Body of pancreas (tissue), 4 donors: ENCODE data around the gene PPP6R2. TPM values are rescaled to one million over a fixed set of nuclear protein-coding genes. Genes with fewer than 3 reads are reported as not detected.

Experiments
- ATAC-seq: fragments of 150-250 bp; one replicate; pipeline ENCODE4 v1.9.1; 2016
- DNase-seq, 4 donors: peaks; one replicate each; pipeline ENCODE4 v3.0.0-alpha.2; 2019
- H3K27ac ChIP-seq, 4 donors: fragments of 200-600 bp; sonication (generic); 1 replicate in 3 of 4; 2 replicates in 1 of 4; pipeline versions ENCODE4 v1.5.1 to v1.6.1; 2016 to 2019; ENCODE audit warnings: mild to moderate bottlenecking in 1 of 4, mixed read lengths in 1 of 4, moderate library complexity in 1 of 4
- H3K27me3 ChIP-seq, 2 donors: fragments of 200-600 bp; sonication (generic); one replicate each; pipeline ENCODE4 v1.6.0; 2016; ENCODE audit warnings: mild to moderate bottlenecking in 1 of 2
- H3K36me3 ChIP-seq, 2 donors: fragments of 200-600 bp; sonication (generic); replicated peaks in 1 of 2; 2 replicates each; pipeline ENCODE4 v1.5.1; 2016; ENCODE audit warnings: low read depth in 2 of 2; ENCODE audit not compliant: insufficient read depth in 1 of 2
- H3K4me1 ChIP-seq: fragments of 200-600 bp; sonication (generic); one replicate; pipeline ENCODE4 v1.6.0; 2016
- H3K4me3 ChIP-seq, 2 donors: fragments of 200-600 bp; sonication (generic); 1 replicate in 1 of 2; 2 replicates in 1 of 2; pipeline ENCODE4 v1.5.1; 2016 to 2019
- H3K9me3 ChIP-seq, 3 donors: fragments of 200-600 bp; sonication (generic); 1 replicate in 2 of 3; 2 replicates in 1 of 3; pipeline ENCODE4 v1.5.1; 2016
- CTCF ChIP-seq, 7 experiments: fragments of 450-650 bp in 4 of 7; fragments of 200-600 bp in 3 of 7; sonication (generic) in 3 of 7; IDR thresholded peaks; one replicate each; pipeline ENCODE4 v1.5.1; 2016 to 2019; ENCODE audit warnings: antibody characterized with exemption in 7 of 7
- POLR2A ChIP-seq, 3 donors: fragments of 450-650 bp; IDR thresholded peaks; one replicate each; pipeline ENCODE4 v1.6.1; 2016; ENCODE audit warnings: antibody characterized with exemption in 3 of 3, mild to moderate bottlenecking in 2 of 3
- WGBS, 2 donors: methylation state at CpG; one replicate each; pipeline ENCODE4 v1.1.5; 2017; 5-methylcytosine and 5-hydroxymethylcytosine counted together
- intact Hi-C: fragments of 100-400 bp; cut with DNase I; formaldehyde crosslinking; loops from one replicate; pipeline ENCODE4 v1.15.1; 2023
- total RNA-seq, 2 donors: library from RNA; depleted of rRNA; stranded (reverse); fragments of >200 nt; gene quantifications; one replicate each; pipeline ENCODE4 v1.1.0, GENCODE V29; 2016

PPP6R2 gene
- total RNA-seq, 2 donors from 2014 or later: 48.8 to 53.4 TPM

GRCh38 chr22:50308597-50308935 is 34.6 kb upstream of the PPP6R2 start:
- TF ChIP-seq CTCF (IDR thresholded peaks at IDR 0.05) (no peak), POLR2A (IDR thresholded peaks at IDR 0.05) (peak in 2 of 3 donors; percentile 36 to 49)
- Histone ChIP-seq H3K4me1 (peaks cover 43% of the 10 kb centered on the region), H3K27ac (peak overlapping the region in 3 of 4 donors; percentile 59 to 84 (median 67)), H3K4me3 (no peak overlapping the region), H3K9me3 (no peaks in the 10 kb centered on the region), H3K27me3 (no peaks in the 10 kb centered on the region), H3K36me3 (no peaks in the 10 kb centered on the region)
- DNase-seq: peak; percentile 49 to 82 (median 60)
- 63 to 76% methylated on average over 5 to 7 of the region's 7 CpGs for WGBS, 2 donors
- no peak for ATAC-seq
- intact Hi-C loops: no loop called here

GRCh38 chr22:50308986-50309600 is 34.0 kb upstream of the PPP6R2 start:
- ATAC-seq (no peak), DNase-seq (no peak)
- H3K36me3 ChIP-seq: no peaks in the 10 kb centered on the region
- intact Hi-C loops: no loop called here
- H3K4me1 ChIP-seq: peaks cover 38% of the 10 kb centered on the region
- no peaks in the 10 kb centered on the region for H3K9me3 ChIP-seq
- WGBS, 2 donors: 74 to 90% methylated on average over 2 to 8 of the region's 9 CpGs
- H3K4me3 ChIP-seq: no peak overlapping the region
- no peaks in the 10 kb centered on the region for H3K27me3 ChIP-seq
- peak overlapping the region in 3 of 4 donors; percentile 59 to 84 (median 67) for H3K27ac ChIP-seq
- TF ChIP-seq CTCF (IDR thresholded peaks at IDR 0.05) (no peak), POLR2A (IDR thresholded peaks at IDR 0.05) (no peak)

- DNase-seq (no peak), ATAC-seq (no peak)
- no peaks in the 10 kb centered on the region for H3K36me3 ChIP-seq
- H3K27ac ChIP-seq: peak overlapping the region in 2 of 4 donors; percentile 67 to 84
- TF ChIP-seq CTCF (IDR thresholded peaks at IDR 0.05) (no peak), POLR2A (IDR thresholded peaks at IDR 0.05) (no peak)
- H3K4me1 ChIP-seq: peaks cover 33% of the 10 kb centered on the region
- H3K27me3 ChIP-seq: no peaks in the 10 kb centered on the region
- H3K4me3 ChIP-seq: no peak overlapping the region
- H3K9me3 ChIP-seq: no peaks in the 10 kb centered on the region
- intact Hi-C loops: no loop called here
- 88 to 95% methylated on average over 4 to 7 of the region's 7 CpGs for WGBS, 2 donors
These were observed 33.5 kb upstream of the PPP6R2 start for GRCh38 chr22:50309601-50309991.

- peaks cover 27% of the 10 kb centered on the region for H3K4me1 ChIP-seq
- 81 to 89% methylated on average over 14 to 21 of the region's 21 CpGs for WGBS, 2 donors
- H3K27ac ChIP-seq: no peak overlapping the region
These were observed 33.0 kb upstream of the PPP6R2 start for GRCh38 chr22:50310031-50310722.

More at GRCh38 chr22:50310031-50310722, 33.0 kb upstream of the PPP6R2 start:
- no peaks in the 10 kb centered on the region for H3K27me3 ChIP-seq
- no peak overlapping the region for H3K4me3 ChIP-seq
- H3K36me3 ChIP-seq: no peaks in the 10 kb centered on the region
- TF ChIP-seq POLR2A (IDR thresholded peaks at IDR 0.05): no peak
- TF ChIP-seq CTCF (IDR thresholded peaks at IDR 0.05): no peak
- DNase-seq: peak in 1 of 4 donors; percentile 11
- H3K9me3 ChIP-seq: no peaks in the 10 kb centered on the region
- ATAC-seq: no peak
- intact Hi-C loops: no loop called here
